BJ (cell line): ENCODE measurements around the gene ATXN1L. TPM values are rescaled to one million over a fixed set of nuclear protein-coding genes. Genes with fewer than 3 reads are reported as not detected.

ENCODE experiments used
- CTCF ChIA-PET: fragments of 350-600 bp; formaldehyde crosslinking; extraction: SDS; loops from one replicate; lab custom pipeline; 2021; ENCODE audit warnings: antibody characterized with exemption, inconsistent platforms; lab: Yijun Ruan, JAX
- POLR2A ChIA-PET: fragments of 300-600 bp; sonication (Branson Sonifier 250); formaldehyde crosslinking; extraction: SDS; loops from one replicate; lab custom pipeline; 2021; ENCODE audit warnings: antibody characterized with exemption; lab: Charles Lee
- DNase-seq: peaks from one replicate; pipeline ENCODE4 v3.0.0-alpha.2; 2011; ENCODE audit warnings: low read depth
- H3K27me3 ChIP-seq: 2 replicates; pipeline ENCODE4 v1.6.0; 2011; ENCODE audit warnings: low read length; ENCODE audit not compliant: control insufficient read depth, insufficient read depth
- H3K36me3 ChIP-seq: 2 replicates; pipeline ENCODE4 v1.5.1; 2011; ENCODE audit warnings: low read length; ENCODE audit not compliant: control insufficient read depth, insufficient read depth
- H3K4me3 ChIP-seq: 2 replicates; pipeline ENCODE4 v1.5.1; 2011; ENCODE audit warnings: low read depth, mild to moderate bottlenecking, control low read depth, low read length
- CTCF ChIP-seq: IDR thresholded peaks from 2 replicates; pipeline ENCODE4 v1.5.1; 2011; ENCODE audit warnings: low read depth, mild to moderate bottlenecking, control low read depth, inconsistent platforms, low read length, moderate library complexity; ENCODE audit not compliant: insufficient read depth
- polyA plus RNA-seq: library from polyadenylated mRNA; depleted of rRNA; stranded (reverse); fragments of >200 nt; gene quantifications from 2 replicates; pipeline ENCODE4 v1.2.3, GENCODE V29; 2011

ATXN1L gene
- polyA plus RNA-seq, 1 experiment: 13.6 TPM

GRCh38 chr16:71834291-71834690 is 11.5 kb upstream of the ATXN1L start:
- no peak for TF ChIP-seq CTCF
- H3K27me3 ChIP-seq: no peaks in the 10 kb centered on the region
- DNase-seq: no peak
- ChIA-PET POLR2A (no interaction called here), CTCF (no interaction called here)
- H3K4me3 ChIP-seq: no peak overlapping the region
- no peaks in the 10 kb centered on the region for H3K36me3 ChIP-seq

DNA sequence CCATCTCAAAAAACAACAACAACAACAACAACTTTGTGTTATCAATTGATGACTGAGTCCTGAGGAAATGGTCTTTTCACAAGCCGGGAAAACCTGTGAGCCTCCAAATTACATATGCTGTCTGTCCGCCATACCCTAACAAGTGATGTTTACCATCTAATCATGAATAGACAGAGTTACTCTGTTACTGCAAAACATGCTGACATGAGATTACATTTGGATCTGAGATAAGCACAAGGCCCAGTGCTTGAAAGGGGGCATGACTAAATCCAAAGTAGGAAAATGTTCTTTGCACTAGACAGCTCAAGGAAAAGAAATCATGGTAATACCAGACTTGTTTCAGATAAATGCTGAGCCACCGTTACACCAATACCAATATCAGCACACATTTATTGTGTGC is 8.6 kb upstream of the ATXN1L start:
- Histone ChIP-seq H3K27me3 (no peaks in the 10 kb centered on the region), H3K4me3 (no peak overlapping the region), H3K36me3 (no peaks in the 10 kb centered on the region)
- ChIA-PET CTCF (interaction anchor here (1.7 kb wide), 1 partner anchor 11 kb away, joined by 5 read pairs; no protein-coding TSS in a partner anchor), POLR2A (no interaction called here)
- no peak for DNase-seq
- no peak for TF ChIP-seq CTCF

DNA sequence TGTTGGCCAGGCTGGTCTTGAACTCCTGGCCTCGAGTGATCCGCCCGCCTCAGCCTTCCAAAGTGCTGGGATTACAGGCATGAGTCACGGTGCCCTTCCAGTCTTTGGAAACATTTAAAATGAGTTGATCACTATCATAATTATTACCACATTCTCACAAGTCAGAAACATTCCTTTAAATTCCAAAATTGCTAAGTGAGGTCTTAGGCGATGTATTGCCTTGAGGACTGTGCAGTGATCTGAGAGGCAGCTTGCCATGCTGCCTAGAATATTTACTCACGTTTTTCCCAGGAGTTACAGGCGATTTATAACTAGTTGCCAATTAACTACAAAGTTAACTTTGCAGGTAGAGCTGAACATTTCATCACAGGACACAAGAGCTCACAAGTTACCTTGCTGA is 5.7 kb upstream of the ATXN1L start:
- Histone ChIP-seq H3K4me3 (no peak overlapping the region), H3K36me3 (no peaks in the 10 kb centered on the region), H3K27me3 (no peaks in the 10 kb centered on the region)
- ChIA-PET POLR2A (no interaction called here), CTCF (interaction anchor here (1.0 to 1.8 kb wide), 2 partner anchors 10 to 15 kb away, joined by 3 to 5 read pairs; no protein-coding TSS in a partner anchor)
- no peak for TF ChIP-seq CTCF
- DNase-seq: peak; percentile 56

GRCh38 chr16:71843572-71843971 is 2.2 kb upstream of the ATXN1L start:
- DNase-seq: no peak
- H3K36me3 ChIP-seq: peaks cover under 1% of the 10 kb centered on the region; the same call in 1 of the 2 replicates
- H3K27me3 ChIP-seq: no peaks in the 10 kb centered on the region
- no peak for TF ChIP-seq CTCF
- CTCF ChIA-PET: interaction anchor here (1.0 kb wide), 1 partner anchor 18 kb away, joined by 3 read pairs; no protein-coding TSS in a partner anchor
- POLR2A ChIA-PET: no interaction called here
- no peak overlapping the region for H3K4me3 ChIP-seq

- Histone ChIP-seq H3K27me3 (no peaks in the 10 kb centered on the region), H3K4me3 (peak overlapping the region; percentile 93), H3K36me3 (peaks cover 25% of the 10 kb centered on the region)
- no peak for TF ChIP-seq CTCF
- no peak for DNase-seq
- POLR2A ChIA-PET: interaction anchor here (0.6 kb wide), 1 partner anchor 11 kb away, joined by 9 read pairs; no protein-coding TSS in a partner anchor
- CTCF ChIA-PET: interaction anchor here (0.6 to 1.5 kb wide), 2 partner anchors 14 to 17 kb away, joined by 4 read pairs; no protein-coding TSS in a partner anchor
These were observed 655 bp downstream of the ATXN1L start for GRCh38 chr16:71846431-71846830.
